Upper lobe of right lung (tissue), 1 donor: ENCODE results near the gene INS. TPM values are rescaled to one million over a fixed set of nuclear protein-coding genes. Genes with fewer than 3 reads are reported as not detected.

Experiments used
- ATAC-seq: fragments of 200-7000 bp; cut with Tn5 transposase; one replicate; pipeline ENCODE4 v1.9.1; 2020; ENCODE audit warnings: mild to moderate bottlenecking, moderate library complexity
- DNase-seq: peaks from one replicate; pipeline ENCODE4 v3.0.0-alpha.2; 2020
- H3K27ac ChIP-seq: fragments of 200-600 bp; one replicate; pipeline ENCODE4 v1.8.0; 2022
- H3K27me3 ChIP-seq: fragments of 200-600 bp; one replicate; pipeline ENCODE4 v1.8.0; 2022; ENCODE audit warnings: mild to moderate bottlenecking
- H3K36me3 ChIP-seq: fragments of 200-600 bp; one replicate; pipeline ENCODE4 v1.8.0; 2022
- H3K4me1 ChIP-seq: fragments of 200-600 bp; one replicate; pipeline ENCODE4 v1.8.0; 2022
- H3K4me3 ChIP-seq: fragments of 200-600 bp; one replicate; pipeline ENCODE4 v1.8.0; 2022; ENCODE audit warnings: mild to moderate bottlenecking
- H3K9me3 ChIP-seq: fragments of 200-600 bp; one replicate; pipeline ENCODE4 v1.8.0; 2022
- CTCF ChIP-seq: fragments of 200-600 bp; IDR thresholded peaks from one replicate; pipeline ENCODE4 v1.8.0; 2022; ENCODE audit warnings: antibody characterized with exemption
- intact Hi-C: fragments of 100-400 bp; cut with DNase I; formaldehyde crosslinking; loops from one replicate; pipeline ENCODE4 v1.11.0; 2022
- total RNA-seq: library from RNA; stranded (reverse); fragmentation: NEBNext Ultra II Directional; extraction: Animal tissue kit (Norgen Biotek cat#: 25700); gene quantifications from one replicate; pipeline ENCODE4 v1.2.1, GENCODE V29; 2021
- donor health status: DM: no; HTN: yes; CAD: no; lungs with severe emphysema.

The INS gene
- total RNA-seq, 1 donor from 2014 or later = not detected

GRCh38 chr11:2203440-2204259 lies 42.6 kb upstream of the INS start:
- TF ChIP-seq CTCF = no peak
- Histone ChIP-seq H3K4me1 (no peaks in the 10 kb centered on the region), H3K27ac (no peak overlapping the region), H3K27me3 (no peaks in the 10 kb centered on the region), H3K4me3 (no peak overlapping the region), H3K9me3 (no peaks in the 10 kb centered on the region), H3K36me3 (no peaks in the 10 kb centered on the region)
- ATAC-seq = no peak
- peak; percentile 60 for DNase-seq
- intact Hi-C loops = no loop called here

- Histone ChIP-seq H3K4me1 (no peaks in the 10 kb centered on the region), H3K27ac (no peak overlapping the region), H3K9me3 (no peaks in the 10 kb centered on the region), H3K27me3 (no peaks in the 10 kb centered on the region), H3K4me3 (no peak overlapping the region), H3K36me3 (no peaks in the 10 kb centered on the region)
- DNase-seq (peak; percentile 53), ATAC-seq (no peak)
- TF ChIP-seq CTCF = no peak
- intact Hi-C loops = no loop called here
Observed at GRCh38 chr11:2202900-2203439, 42.0 kb upstream of the INS start.

GRCh38 chr11:2202071-2202899 lies 41.3 kb upstream of the INS start:
- Histone ChIP-seq H3K4me3 (no peak overlapping the region), H3K36me3 (no peaks in the 10 kb centered on the region), H3K4me1 (no peaks in the 10 kb centered on the region), H3K27me3 (no peaks in the 10 kb centered on the region), H3K27ac (no peak overlapping the region), H3K9me3 (no peaks in the 10 kb centered on the region)
- ATAC-seq = peak; percentile 74
- intact Hi-C loops = no loop called here
- DNase-seq = peak; percentile 84
- no peak for TF ChIP-seq CTCF

GRCh38 chr11:2201542-2201941 lies 40.5 kb upstream of the INS start:
- no peaks in the 10 kb centered on the region for H3K4me1 ChIP-seq
- H3K4me3 ChIP-seq = no peak overlapping the region
- no peak for DNase-seq
- intact Hi-C loops = no loop called here
- no peaks in the 10 kb centered on the region for H3K36me3 ChIP-seq
- no peaks in the 10 kb centered on the region for H3K9me3 ChIP-seq
- no peak for ATAC-seq
- H3K27ac ChIP-seq = no peak overlapping the region
- no peaks in the 10 kb centered on the region for H3K27me3 ChIP-seq
- no peak for TF ChIP-seq CTCF

DNA sequence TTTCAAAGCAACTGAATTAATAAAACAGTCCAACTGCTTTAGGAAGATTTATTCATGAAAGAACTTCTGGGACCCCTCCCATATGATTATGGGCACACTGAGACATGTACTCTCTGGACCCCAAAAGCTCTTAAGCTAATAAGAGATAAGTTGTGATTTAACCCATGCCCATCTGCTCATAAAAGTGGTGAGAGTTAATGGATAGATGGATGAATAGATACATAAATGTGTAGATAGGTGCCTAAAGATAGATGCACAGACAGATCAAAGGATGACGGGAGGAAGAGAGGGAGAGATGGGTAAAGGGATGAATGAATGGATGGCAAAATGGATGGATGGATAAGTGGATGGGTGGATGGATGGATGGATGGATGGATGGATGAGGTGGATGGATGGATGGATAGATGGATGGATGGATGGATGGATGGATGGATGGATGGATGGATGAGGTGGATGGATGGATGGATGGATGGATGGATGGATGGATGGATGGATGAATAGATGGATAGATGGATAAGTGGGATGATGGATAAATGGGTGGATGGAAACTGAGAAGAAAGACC lies 40.0 kb upstream of the INS start:
- ATAC-seq (no peak), DNase-seq (no peak)
- no peak overlapping the region for H3K27ac ChIP-seq
- H3K4me1 ChIP-seq = no peaks in the 10 kb centered on the region
- no peak for TF ChIP-seq CTCF
- intact Hi-C loops = no loop called here
- H3K36me3 ChIP-seq = no peaks in the 10 kb centered on the region
- H3K4me3 ChIP-seq = no peak overlapping the region
- H3K9me3 ChIP-seq = no peaks in the 10 kb centered on the region
- peaks cover under 1% of the 10 kb centered on the region for H3K27me3 ChIP-seq
